SKM-1 treated with dmso at 0.1 percent for 144 hours (cell line): ENCODE measurements around the gene OGFOD2.
"Not testable (repeated sequence)": the region's sequence is repeated elsewhere in the genome, so short reads cannot be mapped to it uniquely, and the experiment has no call there.

ENCODE experiments used
- DNase-seq: peaks from one replicate; lab custom pipeline; 2025; ENCODE audit not compliant: unreplicated experiment; lab: John Stamatoyannopoulos, UW

The OGFOD2 gene

GRCh38 chr12:122974892-122975789 is at the start of gene OGFOD2:
Gene OGFOD2, plus strand, starts transcription at chr12:122975244. Its CDS starts 8 bp downstream, at chr12:122975252.
- DNase-seq: peak; percentile 71

GRCh38 chr12:122927756-122928403 is 47.2 kb upstream of the OGFOD2 start:
- DNase-seq: no peak

DNA sequence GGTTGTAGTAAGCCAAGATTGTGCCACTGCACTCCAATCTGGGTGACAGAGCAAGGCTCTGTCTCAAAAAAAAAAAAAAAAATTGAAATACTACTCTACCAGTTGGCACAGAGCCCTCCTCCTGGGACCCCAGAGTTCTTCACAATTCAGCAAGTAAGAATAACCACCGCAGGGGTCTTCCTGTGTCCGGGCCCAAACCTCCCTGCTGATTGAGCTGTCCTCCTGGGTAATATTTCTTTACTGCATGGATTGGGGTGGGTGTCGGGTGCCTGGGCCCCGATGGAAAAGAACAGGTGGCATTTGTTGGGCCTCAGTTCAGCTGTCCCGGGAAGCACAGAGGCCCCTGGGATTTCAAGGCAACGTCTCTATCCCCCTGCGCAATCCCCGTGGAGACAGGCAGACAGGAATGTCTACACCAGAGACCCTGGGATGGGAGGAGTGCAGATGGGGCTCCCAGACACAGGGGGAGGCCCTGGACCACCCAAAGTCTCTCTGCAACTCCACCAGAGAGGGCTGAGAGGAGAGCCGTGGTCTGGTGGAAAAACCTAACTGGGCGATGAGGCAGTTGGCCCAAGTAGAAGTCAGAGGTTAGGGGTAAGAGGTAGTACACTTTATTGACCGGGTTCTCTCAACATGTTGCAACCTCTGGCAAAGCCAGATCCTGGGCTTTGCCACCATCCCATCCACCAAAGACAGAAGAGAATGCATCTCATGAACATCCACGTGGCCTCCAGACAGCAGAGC is 46.5 kb upstream of the OGFOD2 start:
- no peak for DNase-seq

GRCh38 chr12:122929148-122929538 is 45.9 kb upstream of the OGFOD2 start:
- no peak for DNase-seq

- no peak for DNase-seq
Observed at GRCh38 chr12:122929812-122930211, 45.2 kb upstream of the OGFOD2 start.

- no peak for DNase-seq
Observed at GRCh38 chr12:122932207-122932606, 42.8 kb upstream of the OGFOD2 start.

DNA sequence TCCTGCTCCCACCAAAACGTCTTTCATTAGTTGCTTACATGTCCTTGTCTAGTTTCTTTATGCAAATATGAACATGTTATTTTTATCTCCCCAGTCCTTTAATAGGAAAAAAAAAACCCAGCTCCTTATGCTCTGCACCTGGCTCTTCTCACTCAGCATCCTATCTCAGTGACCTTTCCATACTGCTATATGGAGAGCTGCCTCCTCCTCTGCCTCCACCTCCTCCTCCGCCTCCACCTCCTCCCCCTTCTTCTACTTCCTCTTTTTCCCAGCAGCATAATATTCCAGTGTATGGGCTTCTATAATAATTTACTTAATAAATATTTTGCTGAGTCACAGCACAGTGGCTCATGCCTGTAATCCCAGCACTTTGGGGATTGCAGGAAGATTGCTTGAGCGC is 40.3 kb upstream of the OGFOD2 start:
- DNase-seq: no peak

DNA sequence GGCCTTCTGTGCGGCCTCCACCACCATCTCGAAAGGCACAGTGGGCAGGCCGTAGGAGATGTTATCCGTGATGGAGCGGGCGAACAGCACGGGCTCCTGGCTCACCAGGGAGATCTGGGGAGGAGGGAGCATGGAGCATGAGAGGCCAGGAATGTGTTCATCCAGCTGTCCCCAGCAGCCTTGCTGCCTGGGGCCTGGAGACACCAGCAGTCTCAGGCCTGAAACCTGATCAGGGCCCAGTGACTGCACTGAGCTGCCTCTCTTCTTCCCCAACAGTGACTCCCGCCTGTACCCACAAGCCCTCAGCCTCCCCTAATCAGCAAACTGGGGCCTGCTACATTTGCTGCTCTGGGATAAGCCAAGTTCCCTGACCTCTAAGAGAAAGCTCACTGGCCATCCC is 39.7 kb upstream of the OGFOD2 start:
- no peak for DNase-seq

GRCh38 chr12:122937622-122938091 is 37.4 kb upstream of the OGFOD2 start:
- DNase-seq: no peak

DNA sequence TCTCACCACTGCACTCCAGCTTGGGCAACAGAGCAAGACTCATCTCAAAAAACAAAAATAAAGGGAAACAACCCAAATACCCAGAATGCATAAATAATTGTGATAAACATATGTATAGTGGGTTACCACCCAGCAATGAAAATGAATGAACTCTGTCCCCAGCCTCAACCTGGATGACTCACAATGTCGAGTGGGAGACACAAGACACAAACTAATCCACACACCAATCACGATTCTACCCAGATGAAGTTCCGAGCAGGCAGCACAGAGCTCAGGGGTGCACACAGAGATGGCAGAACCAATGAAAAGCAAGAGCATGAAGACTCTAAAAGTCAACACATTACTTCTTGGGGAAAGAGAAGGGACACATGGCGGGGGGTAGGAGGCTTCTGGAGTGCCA is 35.9 kb upstream of the OGFOD2 start:
- DNase-seq: no peak

DNA sequence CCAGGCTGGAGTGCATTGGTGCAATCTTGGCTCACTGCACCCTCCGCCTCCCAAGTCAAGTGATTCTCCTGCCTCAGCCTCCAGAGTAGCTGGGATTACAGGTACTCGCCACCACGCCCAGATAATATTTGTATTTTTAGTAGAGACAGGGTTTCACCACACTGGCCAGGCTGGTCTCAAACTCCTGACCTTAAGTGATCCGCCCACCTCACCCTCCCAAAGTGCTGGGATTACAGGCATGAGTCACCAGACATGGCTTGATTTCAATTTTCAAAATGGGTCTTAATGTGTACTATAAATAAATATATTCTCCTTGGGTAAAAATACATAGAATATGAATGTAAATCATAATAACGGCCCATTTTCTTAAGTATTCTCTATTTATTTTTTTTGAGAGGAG is 33.7 kb upstream of the OGFOD2 start:
- not testable (repeated sequence) for DNase-seq

DNA sequence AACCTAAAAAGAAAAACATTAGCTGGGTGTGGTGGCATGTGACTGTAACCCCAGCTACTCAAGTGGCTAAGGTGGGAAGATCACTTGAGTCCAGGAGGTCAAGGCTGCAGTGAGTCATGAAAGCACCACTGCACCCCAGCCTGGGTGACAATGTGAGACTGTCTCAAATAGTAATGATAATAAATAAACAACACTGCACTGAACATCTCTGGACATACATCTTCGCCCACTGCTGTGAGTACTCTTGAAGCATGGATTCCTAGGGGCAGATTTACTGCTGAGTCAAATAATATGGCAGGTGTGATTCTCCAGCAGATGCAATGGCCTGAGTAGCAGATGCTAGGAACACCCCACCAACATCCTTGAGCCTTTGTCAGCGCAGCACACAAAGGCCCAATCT is 32.4 kb upstream of the OGFOD2 start:
- DNase-seq: no peak

DNA sequence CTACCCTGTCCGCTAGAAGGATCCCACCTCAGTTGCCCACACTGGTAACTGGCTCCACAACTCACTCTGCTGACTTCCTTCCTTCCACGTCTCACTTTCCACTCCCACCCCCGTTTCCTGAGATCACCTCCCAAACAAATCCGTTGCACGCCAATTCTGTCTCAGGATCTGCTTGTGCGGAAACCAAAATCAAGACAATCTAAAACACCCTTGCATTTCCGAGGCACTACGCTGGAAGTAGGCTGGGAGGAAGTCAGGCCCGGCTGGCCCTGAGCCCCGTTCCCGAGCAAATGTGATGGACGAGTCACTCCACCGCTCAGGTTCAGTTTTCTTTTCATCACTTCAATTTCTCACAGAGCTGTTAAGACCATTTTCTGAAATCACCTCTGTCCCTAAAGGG is 31.8 kb upstream of the OGFOD2 start:
- no peak for DNase-seq

- no peak for DNase-seq
Observed at GRCh38 chr12:122944605-122945592, 30.1 kb upstream of the OGFOD2 start.

DNA sequence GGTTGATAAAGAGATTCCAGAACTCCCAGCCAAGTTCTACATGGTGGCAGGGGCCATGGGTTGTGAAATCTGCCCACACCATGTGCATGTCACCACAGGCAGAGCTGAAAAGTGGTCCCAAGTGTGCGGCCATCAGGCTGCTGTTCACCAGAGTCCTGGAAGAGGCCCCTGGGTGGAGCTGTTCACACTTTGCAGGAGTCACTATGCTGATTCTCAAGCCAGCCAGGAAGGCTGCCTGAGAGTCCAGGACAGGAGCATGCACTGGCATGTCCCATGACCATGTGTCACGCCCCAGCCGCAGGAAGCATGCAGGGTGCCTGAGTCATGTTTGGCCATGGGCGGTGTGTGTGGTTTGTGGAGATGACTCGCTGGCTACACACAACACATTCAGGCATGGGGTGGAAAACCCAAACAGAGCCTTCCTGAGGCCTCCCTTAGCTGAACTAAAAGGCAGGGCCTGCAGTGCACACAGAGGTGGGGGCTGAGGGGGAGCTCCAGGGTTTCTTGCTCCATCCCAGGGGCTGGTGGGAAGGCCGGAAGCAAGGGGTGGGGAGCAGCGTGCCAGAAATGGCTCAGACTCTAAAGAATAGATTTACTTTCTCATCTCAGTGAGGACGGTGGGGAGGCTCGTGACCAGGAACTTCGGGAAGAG is 28.2 kb upstream of the OGFOD2 start:
- DNase-seq: peak; percentile 10

- no peak for DNase-seq
Observed at GRCh38 chr12:122947352-122947792, 27.7 kb upstream of the OGFOD2 start.

DNA sequence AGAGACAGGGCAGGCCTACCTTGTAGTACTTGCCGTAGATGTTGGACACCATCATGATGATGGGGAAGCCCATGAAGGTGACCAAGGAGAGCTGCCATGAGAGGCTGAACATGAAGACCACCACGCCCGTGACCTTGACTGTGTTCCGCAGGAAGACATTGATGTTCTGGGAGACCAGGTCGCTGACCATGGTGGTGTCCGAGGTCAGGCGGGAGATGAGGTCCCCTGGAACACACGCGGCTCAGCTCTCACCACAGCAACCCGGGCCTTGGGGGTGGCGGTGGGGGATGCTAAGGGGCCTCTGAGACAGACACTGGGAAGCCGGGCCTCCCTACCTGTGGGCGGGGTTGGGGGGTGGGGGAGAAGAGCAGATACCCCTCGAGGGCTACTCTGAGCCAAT is 26.4 kb upstream of the OGFOD2 start:
- DNase-seq: no peak

DNA sequence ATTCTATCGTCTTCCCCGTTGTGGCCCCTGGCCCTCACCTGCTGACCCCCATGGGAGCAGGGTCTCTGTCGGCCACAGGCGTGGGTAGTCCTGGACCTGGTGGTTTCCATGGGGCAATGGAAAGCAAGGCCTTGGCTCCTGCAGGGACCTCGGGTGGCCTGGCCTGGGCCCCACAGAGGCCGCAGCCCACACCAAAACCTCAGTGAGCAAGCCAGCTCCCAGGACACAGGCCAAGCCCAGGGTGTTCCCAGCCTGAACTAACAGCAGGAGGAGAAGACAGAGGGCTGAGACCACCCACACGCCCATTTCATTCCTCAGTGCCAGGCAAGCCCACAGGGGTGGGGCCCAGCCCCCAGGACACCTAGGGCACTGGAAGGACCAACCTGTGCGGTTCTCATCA is 25.6 kb upstream of the OGFOD2 start:
- DNase-seq: no peak

DNA sequence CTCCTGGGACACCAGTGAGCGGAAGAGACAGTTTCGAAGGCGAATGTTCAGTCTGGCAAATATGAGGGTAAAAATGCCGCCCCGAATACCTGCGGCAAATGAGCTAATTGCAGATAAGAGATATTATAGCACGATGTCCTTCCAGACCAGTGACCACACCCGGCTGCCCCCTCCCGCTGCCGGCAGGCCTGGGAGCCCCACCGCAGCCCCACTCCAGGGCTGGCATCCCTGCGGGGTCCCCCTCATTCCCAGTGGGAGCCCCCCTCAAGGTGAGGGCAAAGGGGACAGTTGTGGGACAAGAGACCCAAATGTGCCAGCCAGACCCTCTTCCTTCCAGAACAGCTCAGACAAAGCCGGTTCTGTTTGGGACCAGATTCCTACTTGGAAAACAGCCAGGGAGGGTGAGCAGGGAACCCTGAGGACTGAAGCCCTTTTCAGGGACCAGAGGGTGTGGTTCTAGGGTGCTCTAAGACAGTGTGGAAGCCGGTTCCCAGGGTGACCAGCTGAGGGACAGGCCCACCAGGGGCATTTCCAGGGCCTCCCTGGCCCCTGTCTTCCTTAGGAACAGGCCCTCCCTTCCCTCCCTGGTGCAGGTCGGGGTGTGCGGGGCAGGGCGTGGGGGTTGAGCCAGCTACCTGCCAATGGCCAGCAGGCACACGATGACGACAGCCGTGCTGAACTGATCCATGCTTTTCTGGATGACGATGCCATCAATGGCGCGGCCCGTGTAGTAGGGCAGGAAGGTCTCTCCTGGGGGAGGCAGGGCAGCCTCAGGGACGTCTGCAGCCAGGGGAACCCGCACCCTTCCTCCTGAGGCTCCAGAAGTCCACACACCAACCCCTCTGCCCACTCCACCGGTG is 25.0 kb upstream of the OGFOD2 start:
- no peak for DNase-seq
